Measurements from ENCODE around the gene LYRM2.

Gene LYRM2

GRCh38 chr6:89615882-89616281 lies 22.7 kb downstream of the LYRM2 start:
- no peaks in the 10 kb centered on the region for H3K9me3 ChIP-seq (replicated peaks; ENCODE audit: insufficient read depth, low read length)
- TF ChIP-seq EZH2phosphoT487 (IDR thresholded peaks at IDR 0.05; ENCODE audit: low read length), result no peak
- TF ChIP-seq, protein P1, sequence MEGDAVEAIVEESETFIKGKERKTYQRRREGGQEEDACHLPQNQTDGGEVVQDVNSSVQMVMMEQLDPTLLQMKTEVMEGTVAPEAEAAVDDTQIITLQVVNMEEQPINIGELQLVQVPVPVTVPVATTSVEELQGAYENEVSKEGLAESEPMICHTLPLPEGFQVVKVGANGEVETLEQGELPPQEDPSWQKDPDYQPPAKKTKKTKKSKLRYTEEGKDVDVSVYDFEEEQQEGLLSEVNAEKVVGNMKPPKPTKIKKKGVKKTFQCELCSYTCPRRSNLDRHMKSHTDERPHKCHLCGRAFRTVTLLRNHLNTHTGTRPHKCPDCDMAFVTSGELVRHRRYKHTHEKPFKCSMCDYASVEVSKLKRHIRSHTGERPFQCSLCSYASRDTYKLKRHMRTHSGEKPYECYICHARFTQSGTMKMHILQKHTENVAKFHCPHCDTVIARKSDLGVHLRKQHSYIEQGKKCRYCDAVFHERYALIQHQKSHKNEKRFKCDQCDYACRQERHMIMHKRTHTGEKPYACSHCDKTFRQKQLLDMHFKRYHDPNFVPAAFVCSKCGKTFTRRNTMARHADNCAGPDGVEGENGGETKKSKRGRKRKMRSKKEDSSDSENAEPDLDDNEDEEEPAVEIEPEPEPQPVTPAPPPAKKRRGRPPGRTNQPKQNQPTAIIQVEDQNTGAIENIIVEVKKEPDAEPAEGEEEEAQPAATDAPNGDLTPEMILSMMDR (IDR thresholded peaks at IDR 0.05; ENCODE audit: low read length), result no peak
- H3K27ac ChIP-seq (ENCODE audit: low read length), result no peak overlapping the region
- H3K4me3 ChIP-seq (ENCODE audit: low read length), result no peak overlapping the region
- H3K36me3 ChIP-seq (replicated peaks; ENCODE audit: insufficient read depth, low read length), result no peaks in the 10 kb centered on the region
- DNase-seq, result no peak
- no peaks in the 10 kb centered on the region for H3K9me2 ChIP-seq (replicated peaks; ENCODE audit: insufficient read depth, low read length)
- no peaks in the 10 kb centered on the region for H3K27me3 ChIP-seq (replicated peaks; ENCODE audit: insufficient read depth, low read length)
- H2AFZ ChIP-seq (ENCODE audit: low read length), result no peak overlapping the region
- H3K79me2 ChIP-seq (ENCODE audit: low read length), result no peaks in the 10 kb centered on the region
- H3K9ac ChIP-seq (ENCODE audit: low read length), result no peak overlapping the region
- H3K4me1 ChIP-seq (ENCODE audit: low read length), result peaks cover 14% of the 10 kb centered on the region
- peaks cover 3% of the 10 kb centered on the region; the same call in 1 of the 2 replicates for H3F3A ChIP-seq (ENCODE audit: insufficient read depth, low read length)
- no peaks in the 10 kb centered on the region for H4K20me1 ChIP-seq (ENCODE audit: insufficient read depth, low read length)
- no peak overlapping the region for H3K4me2 ChIP-seq (ENCODE audit: low read depth, low read length)

GRCh38 chr6:89613790-89614189 lies 24.8 kb downstream of the LYRM2 start:
- Histone ChIP-seq H3K9me3 (replicated peaks; ENCODE audit: insufficient read depth, low read length) (no peaks in the 10 kb centered on the region), H4K20me1 (ENCODE audit: insufficient read depth, low read length) (no peaks in the 10 kb centered on the region), H3K9me2 (replicated peaks; ENCODE audit: insufficient read depth, low read length) (no peaks in the 10 kb centered on the region), H3K79me2 (ENCODE audit: low read length) (no peaks in the 10 kb centered on the region), H3K27ac (ENCODE audit: low read length) (no peak overlapping the region), H3F3A (ENCODE audit: insufficient read depth, low read length) (peaks cover 3% of the 10 kb centered on the region; the same call in 1 of the 2 replicates), H3K27me3 (replicated peaks; ENCODE audit: insufficient read depth, low read length) (no peaks in the 10 kb centered on the region), H3K36me3 (replicated peaks; ENCODE audit: insufficient read depth, low read length) (no peaks in the 10 kb centered on the region), H3K4me2 (ENCODE audit: low read depth, low read length) (no peak overlapping the region), H3K4me1 (ENCODE audit: low read length) (peaks cover 23% of the 10 kb centered on the region), H3K4me3 (ENCODE audit: low read length) (no peak overlapping the region), H3K9ac (ENCODE audit: low read length) (no peak overlapping the region), H2AFZ (ENCODE audit: low read length) (no peak overlapping the region)
- TF ChIP-seq, protein P1 (IDR thresholded peaks at IDR 0.05; ENCODE audit: low read length), result no peak
- TF ChIP-seq EZH2phosphoT487 (IDR thresholded peaks at IDR 0.05; ENCODE audit: low read length), result no peak
- DNase-seq, result no peak

- H3K4me3 ChIP-seq (ENCODE audit: low read length), result no peak overlapping the region
- peaks cover 23% of the 10 kb centered on the region for H3K4me1 ChIP-seq (ENCODE audit: low read length)
- no peaks in the 10 kb centered on the region for H3K9me3 ChIP-seq (replicated peaks; ENCODE audit: insufficient read depth, low read length)
- no peak overlapping the region for H3K9ac ChIP-seq (ENCODE audit: low read length)
- no peaks in the 10 kb centered on the region for H3K27me3 ChIP-seq (replicated peaks; ENCODE audit: insufficient read depth, low read length)
- H3K9me2 ChIP-seq (replicated peaks; ENCODE audit: insufficient read depth, low read length), result no peaks in the 10 kb centered on the region
- H3K27ac ChIP-seq (ENCODE audit: low read length), result peak overlapping the region; percentile 0; the same call in 1 of the 2 replicates
- peaks cover 3% of the 10 kb centered on the region; the same call in 1 of the 2 replicates for H3F3A ChIP-seq (ENCODE audit: insufficient read depth, low read length)
- no peak for DNase-seq
- no peaks in the 10 kb centered on the region for H3K79me2 ChIP-seq (ENCODE audit: low read length)
- no peak for TF ChIP-seq EZH2phosphoT487 (IDR thresholded peaks at IDR 0.05; ENCODE audit: low read length)
- peak overlapping the region; percentile 34; the same call in 1 of the 2 replicates for H3K4me2 ChIP-seq (ENCODE audit: low read depth, low read length)
- no peaks in the 10 kb centered on the region for H4K20me1 ChIP-seq (ENCODE audit: insufficient read depth, low read length)
- peak overlapping the region; percentile 14; the same call in 1 of the 2 replicates for H2AFZ ChIP-seq (ENCODE audit: low read length)
- no peaks in the 10 kb centered on the region for H3K36me3 ChIP-seq (replicated peaks; ENCODE audit: insufficient read depth, low read length)
Observed at GRCh38 chr6:89612121-89612520, 26.4 kb downstream of the LYRM2 start.

GRCh38 chr6:89611666-89612065 lies 26.9 kb downstream of the LYRM2 start:
- H3K4me3 ChIP-seq (ENCODE audit: low read length), result no peak overlapping the region; the same call in 1 of the 2 replicates
- H3K79me2 ChIP-seq (ENCODE audit: low read length), result no peaks in the 10 kb centered on the region
- no peaks in the 10 kb centered on the region for H3K27me3 ChIP-seq (replicated peaks; ENCODE audit: insufficient read depth, low read length)
- H3K4me1 ChIP-seq (ENCODE audit: low read length), result peaks cover 23% of the 10 kb centered on the region
- no peak overlapping the region for H3K9ac ChIP-seq (ENCODE audit: low read length)
- H3K9me2 ChIP-seq (replicated peaks; ENCODE audit: insufficient read depth, low read length), result no peaks in the 10 kb centered on the region
- peak; percentile 45 for DNase-seq
- no peaks in the 10 kb centered on the region for H4K20me1 ChIP-seq (ENCODE audit: insufficient read depth, low read length)
- no peaks in the 10 kb centered on the region for H3K9me3 ChIP-seq (replicated peaks; ENCODE audit: insufficient read depth, low read length)
- peak overlapping the region; percentile 14; the same call in 1 of the 2 replicates for H2AFZ ChIP-seq (ENCODE audit: low read length)
- H3K36me3 ChIP-seq (replicated peaks; ENCODE audit: insufficient read depth, low read length), result no peaks in the 10 kb centered on the region
- TF ChIP-seq EZH2phosphoT487 (IDR thresholded peaks at IDR 0.05; ENCODE audit: low read length) (no peak), EZH2 (optimal IDR thresholded peaks at IDR 0.05; ENCODE audit: low read depth, low read length) (no peak)
- TF ChIP-seq, protein P1 (IDR thresholded peaks at IDR 0.05; ENCODE audit: low read length), result no peak
- H3K27ac ChIP-seq (ENCODE audit: low read length), result peak overlapping the region; percentile 0; the same call in 1 of the 2 replicates
- H3K4me2 ChIP-seq (ENCODE audit: low read depth, low read length), result peak overlapping the region; percentile 34; the same call in 1 of the 2 replicates
- H3F3A ChIP-seq (ENCODE audit: insufficient read depth, low read length), result peaks cover 3% of the 10 kb centered on the region; the same call in 1 of the 2 replicates

All from MM.1S (cell line).